GM04504 (cell line): ENCODE measurements around the gene FERMT1.
"Not testable (repeated sequence)": the region's sequence is repeated elsewhere in the genome, so short reads cannot be mapped to it uniquely, and the experiment has no call there.

ENCODE experiments used
- DNase-seq: peaks from one replicate; pipeline ENCODE4 v3.0.0-alpha.2; 2012; ENCODE audit warnings: low read depth

The FERMT1 gene

GRCh38 chr20:6069669-6070068 lies 53.2 kb downstream of the FERMT1 start:
- DNase-seq, result no peak

GRCh38 chr20:6067763-6068318 lies 55.0 kb downstream of the FERMT1 start:
- no peak for DNase-seq

GRCh38 chr20:6066582-6066981 lies 56.2 kb downstream of the FERMT1 start:
- no peak for DNase-seq

- no peak for DNase-seq
These were observed 61.3 kb downstream of the FERMT1 start for GRCh38 chr20:6061544-6061943.

GRCh38 chr20:6060213-6060612 lies 62.6 kb downstream of the FERMT1 start:
- DNase-seq, result no peak

- DNase-seq, result no peak
These were observed 64.0 kb downstream of the FERMT1 start for GRCh38 chr20:6058684-6059295.

- no peak for DNase-seq
These were observed 65.1 kb downstream of the FERMT1 start for GRCh38 chr20:6057691-6058090.

- DNase-seq, result no peak
These were observed 65.7 kb downstream of the FERMT1 start for GRCh38 chr20:6057139-6057538.

- DNase-seq, result no peak
These were observed 66.8 kb downstream of the FERMT1 start for GRCh38 chr20:6055981-6056569.

- DNase-seq, result no peak
These were observed 67.6 kb downstream of the FERMT1 start for GRCh38 chr20:6055161-6055783.

- not testable (repeated sequence) for DNase-seq
These were observed 68.2 kb downstream of the FERMT1 start for GRCh38 chr20:6054689-6055051.

GRCh38 chr20:6053776-6054688 lies 68.8 kb downstream of the FERMT1 start, which contains the start of gene LRRN4:
Gene LRRN4, minus strand, starts transcription at chr20:6054060. Its CDS starts 1,261 bp downstream, at chr20:6052799.
- DNase-seq, result no peak

- no peak for DNase-seq
These were observed 69.6 kb downstream of the FERMT1 start for GRCh38 chr20:6053064-6053775.

GRCh38 chr20:6051505-6051904 lies 71.3 kb downstream of the FERMT1 start:
- no peak for DNase-seq

GRCh38 chr20:6048391-6048790 lies 74.4 kb downstream of the FERMT1 start:
- no peak for DNase-seq

- DNase-seq, result no peak
These were observed 76.4 kb downstream of the FERMT1 start for GRCh38 chr20:6046432-6046831.

GRCh38 chr20:6045566-6045965 lies 77.3 kb downstream of the FERMT1 start:
- DNase-seq, result no peak

- no peak for DNase-seq
These were observed 78.7 kb downstream of the FERMT1 start for GRCh38 chr20:6044115-6044514.

- no peak for DNase-seq
These were observed 81.0 kb downstream of the FERMT1 start for GRCh38 chr20:6041808-6042265.

GRCh38 chr20:6040958-6041807 lies 81.6 kb downstream of the FERMT1 start:
- no peak for DNase-seq

- no peak for DNase-seq
These were observed 82.3 kb downstream of the FERMT1 start for GRCh38 chr20:6040540-6040939.
